CD4-positive, alpha-beta T cell treated with Interleukin-6 for 4 hours (primary cell): ENCODE results near the gene CCDC191.

Experiments used
- DNase-seq: peaks from one replicate; pipeline ENCODE4 v3.0.0-alpha.2; 2020; ENCODE audit warnings: mixed read lengths

CCDC191 gene

DNA sequence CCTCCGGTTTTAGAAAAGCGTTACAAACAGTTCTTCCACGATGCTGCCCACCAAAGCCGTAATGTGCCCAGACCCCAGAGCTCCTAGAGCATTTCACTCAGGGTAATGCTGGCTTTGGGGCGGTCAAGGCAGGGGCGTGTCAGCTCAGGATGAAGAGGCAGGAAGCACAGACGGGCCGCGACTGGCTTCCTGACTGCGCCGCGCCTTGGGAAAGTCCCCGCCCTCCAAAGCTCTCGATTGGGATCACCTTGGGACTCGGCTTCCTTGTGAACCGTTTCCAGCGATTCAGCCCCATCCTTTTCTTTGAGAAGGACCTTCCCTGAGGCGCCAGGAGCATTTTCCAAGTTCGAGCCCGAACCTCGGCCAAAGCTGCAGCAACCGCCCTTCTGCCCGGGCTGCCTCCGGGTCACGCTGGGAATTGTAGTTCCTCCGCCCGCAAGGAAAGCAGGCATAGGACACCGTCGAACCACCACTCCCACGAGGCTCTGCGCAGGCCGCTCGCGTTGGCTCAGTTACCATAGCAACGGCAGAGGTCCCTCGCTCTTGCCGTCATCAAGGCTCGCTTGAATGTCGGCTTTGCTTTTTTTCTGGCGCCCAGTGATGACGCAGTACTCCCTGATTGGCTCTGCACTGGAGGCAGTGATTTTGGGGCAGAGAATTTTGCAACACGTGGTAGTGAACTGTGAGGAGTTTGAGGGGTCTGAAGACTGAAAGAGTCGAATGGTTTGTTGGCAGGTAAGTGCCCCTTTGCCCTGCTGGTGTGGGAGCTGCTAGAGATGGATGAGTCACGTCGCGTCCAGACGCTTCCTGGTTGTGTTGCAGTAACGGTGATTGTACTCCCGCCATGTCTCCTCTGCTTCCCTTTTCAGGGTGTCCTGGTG lies at the start of gene CCDC191, which contains the start of gene QTRT2:
TSS of gene CCDC191 (minus strand) at position 397 of the 881 bp plus-strand sequence. CDS start at position 337, 60 bp downstream.
TSS of gene QTRT2 (plus strand) at position 608 of the 881 bp plus-strand sequence. CDS start 8,521 bp downstream, outside the sequence.
- DNase-seq: peak; percentile 97

- DNase-seq: no peak
Measured at GRCh38 chr3:114104414-114104813, 48.1 kb upstream of the CCDC191 start.

- no peak for DNase-seq
Measured at GRCh38 chr3:114103858-114104257, 47.5 kb upstream of the CCDC191 start.

DNA sequence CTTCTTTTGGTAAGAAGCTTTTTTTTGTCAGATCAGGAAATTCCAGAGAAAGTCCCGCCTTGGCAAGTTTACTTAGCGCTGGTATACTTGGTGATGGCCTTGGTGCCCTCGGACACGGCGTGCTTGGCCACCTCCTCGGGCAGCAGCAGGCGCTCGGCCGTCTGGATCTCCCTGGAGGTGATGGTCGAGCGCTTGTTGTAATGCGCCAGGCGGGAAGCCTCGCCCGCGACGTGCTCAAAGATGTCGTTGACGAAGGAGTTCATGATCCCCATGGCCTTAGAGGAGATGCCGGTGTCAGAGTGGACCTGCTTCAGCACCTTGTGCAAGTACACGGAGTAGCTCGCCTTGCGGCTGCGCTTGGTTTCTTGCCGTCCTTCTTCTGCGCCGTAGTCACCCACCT lies 46.9 kb upstream of the CCDC191 start:
- DNase-seq: no peak

- no peak for DNase-seq
Measured at GRCh38 chr3:114101101-114101500, 44.8 kb upstream of the CCDC191 start.

DNA sequence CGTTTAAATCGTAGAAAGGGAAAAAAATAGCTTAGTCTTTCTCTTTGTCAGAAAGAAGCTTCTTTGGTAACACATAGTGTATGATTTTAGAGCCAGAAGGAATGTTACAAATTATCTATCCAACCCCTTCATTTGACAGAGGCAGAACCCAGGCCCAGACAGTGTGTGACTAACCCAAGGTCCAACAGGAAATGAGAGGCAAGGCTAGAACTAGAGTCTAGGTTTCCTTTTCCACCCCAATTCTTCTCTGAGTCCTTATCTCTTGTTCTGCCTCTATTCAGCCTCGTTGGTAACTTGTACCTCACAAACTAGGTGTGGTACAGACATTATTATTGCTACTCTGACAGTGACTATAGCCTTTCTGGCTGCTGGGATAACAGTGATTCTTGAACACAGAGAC lies 39.5 kb upstream of the CCDC191 start:
- no peak for DNase-seq

DNA sequence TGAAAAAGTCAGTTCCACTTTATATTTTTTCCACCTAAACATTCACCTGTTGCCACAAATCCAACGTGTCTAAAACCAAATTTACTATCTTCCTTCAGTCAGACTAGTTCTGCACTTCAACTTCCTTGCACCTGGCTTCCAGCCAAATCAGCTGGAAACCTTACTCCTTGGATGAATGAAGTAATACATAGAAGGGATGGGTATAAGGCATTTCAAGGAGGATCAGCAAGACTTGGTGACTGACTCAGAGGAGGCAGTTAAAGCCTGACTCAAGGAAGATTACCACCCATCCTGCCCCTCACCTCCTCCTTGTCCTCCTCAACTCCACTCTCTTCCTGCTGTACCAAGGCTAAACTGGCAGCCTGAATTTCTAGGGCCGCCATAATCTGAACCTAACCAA lies 37.3 kb upstream of the CCDC191 start:
- no peak for DNase-seq

DNA sequence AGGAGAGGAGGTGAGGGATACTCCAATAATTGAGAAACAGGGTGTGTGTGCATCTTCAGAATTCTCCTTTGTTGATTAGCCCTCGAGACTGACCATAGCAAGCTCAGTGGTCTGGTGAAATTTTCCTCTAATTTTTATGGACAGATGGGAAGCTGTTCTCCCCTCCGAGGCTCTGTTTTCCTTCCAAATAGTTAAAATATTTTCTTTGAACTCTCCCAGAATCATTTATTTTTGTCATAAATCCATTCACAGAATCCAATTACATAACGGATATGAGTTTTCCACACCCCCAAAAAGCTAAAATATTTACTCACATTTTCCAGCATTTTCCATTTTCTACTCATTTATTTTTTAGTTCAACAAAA lies 36.7 kb upstream of the CCDC191 start:
- DNase-seq: no peak

GRCh38 chr3:114092151-114093015 lies 36.1 kb upstream of the CCDC191 start:
- DNase-seq: no peak

DNA sequence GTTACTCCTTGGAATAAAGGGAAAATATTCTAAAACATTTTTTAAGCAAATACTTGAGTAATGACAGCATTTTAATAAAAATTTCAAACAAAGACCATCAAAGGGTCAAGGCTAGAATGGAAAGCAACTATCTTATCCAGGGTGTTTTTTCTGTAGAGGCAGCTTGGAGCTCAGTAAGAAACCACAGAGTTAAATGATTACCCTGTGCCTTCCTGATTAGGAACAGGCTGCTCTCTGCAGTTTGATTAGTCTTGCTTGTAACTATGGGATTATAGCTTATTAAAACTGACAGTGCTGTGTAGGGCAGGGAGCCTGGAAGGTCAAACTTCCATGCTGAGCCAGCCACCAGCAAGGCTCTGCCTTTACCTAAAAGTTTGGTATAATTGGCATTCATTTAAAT lies 33.3 kb upstream of the CCDC191 start:
- DNase-seq: no peak

DNA sequence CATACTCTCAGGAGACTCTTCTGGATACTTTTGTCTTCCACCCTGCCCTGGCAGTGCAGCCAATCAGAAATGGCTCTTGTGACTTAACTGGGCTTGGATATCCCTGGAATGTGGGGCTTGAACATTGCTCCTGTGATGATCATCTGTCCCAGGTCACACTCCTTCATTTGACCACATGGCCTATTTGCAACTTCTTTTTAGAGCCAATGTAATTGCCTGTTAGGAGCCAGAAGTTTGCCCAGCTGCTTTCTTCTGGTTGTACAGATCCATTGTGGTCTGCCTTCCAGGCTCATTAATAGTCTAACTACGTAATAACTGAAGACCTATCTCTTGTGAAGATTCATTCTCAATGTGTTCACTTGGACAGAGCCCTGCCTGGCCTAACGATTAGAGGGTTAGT lies 30.0 kb upstream of the CCDC191 start:
- no peak for DNase-seq

DNA sequence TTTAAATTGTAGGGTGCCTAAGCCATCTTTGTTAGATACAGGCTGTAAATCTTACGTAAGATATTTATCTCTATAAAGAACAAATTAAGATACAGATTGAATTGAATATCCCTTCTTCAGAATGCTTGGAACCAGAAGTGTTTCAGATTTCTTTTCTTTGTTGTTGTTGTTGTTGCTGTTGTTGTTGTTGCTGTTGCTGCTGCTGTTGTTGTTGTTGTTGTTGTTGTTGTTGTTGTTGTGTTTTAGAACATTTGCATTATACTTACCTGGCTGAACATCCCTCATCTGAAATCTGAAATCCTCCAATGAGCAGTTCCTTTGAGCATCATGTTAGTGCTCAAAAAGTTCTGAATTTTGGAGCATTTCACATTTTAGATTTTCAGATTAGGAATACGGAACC lies 26.8 kb upstream of the CCDC191 start:
- no peak for DNase-seq

- DNase-seq: no peak
Measured at GRCh38 chr3:114081037-114081436, 24.7 kb upstream of the CCDC191 start.

DNA sequence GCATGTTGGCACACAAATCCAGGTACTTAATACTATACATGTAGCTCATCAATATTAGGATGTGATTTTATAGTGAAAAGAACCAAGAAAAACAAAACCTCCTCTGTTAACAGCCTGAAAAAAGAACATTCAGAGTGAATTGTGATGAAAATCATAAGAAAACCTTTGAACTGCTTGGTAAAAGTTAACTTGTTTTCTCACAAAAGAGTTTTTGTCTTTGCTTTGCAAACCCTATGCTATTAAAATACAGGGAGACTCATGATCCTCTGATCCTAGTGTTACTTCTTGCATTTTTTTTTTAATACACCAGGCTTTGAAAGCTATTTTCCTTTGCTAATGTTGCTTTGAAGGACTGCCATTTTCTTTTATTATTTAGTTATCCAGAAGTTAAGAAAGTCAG lies 23.9 kb upstream of the CCDC191 start:
- DNase-seq: no peak

GRCh38 chr3:114079761-114080160 lies 23.4 kb upstream of the CCDC191 start:
- no peak for DNase-seq

DNA sequence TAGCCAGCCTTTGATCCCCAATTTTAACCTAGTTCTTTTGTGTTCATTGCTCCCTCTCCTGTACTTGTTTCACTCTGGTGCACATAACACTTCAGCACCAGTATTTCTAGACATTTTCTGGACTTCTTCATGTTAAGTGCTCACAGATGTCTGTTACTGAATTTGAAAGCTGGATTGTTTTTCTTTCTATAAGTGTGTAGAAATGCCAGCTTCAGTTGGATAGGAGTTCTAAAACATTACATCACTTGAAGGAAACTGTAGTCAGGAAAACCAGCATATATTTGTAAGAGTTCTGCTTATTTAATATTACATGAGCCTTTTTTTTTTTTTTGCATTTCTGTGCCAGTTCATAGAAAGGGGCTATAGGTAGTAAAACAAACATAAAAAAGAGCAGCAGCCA lies 21.8 kb upstream of the CCDC191 start:
- no peak for DNase-seq

DNA sequence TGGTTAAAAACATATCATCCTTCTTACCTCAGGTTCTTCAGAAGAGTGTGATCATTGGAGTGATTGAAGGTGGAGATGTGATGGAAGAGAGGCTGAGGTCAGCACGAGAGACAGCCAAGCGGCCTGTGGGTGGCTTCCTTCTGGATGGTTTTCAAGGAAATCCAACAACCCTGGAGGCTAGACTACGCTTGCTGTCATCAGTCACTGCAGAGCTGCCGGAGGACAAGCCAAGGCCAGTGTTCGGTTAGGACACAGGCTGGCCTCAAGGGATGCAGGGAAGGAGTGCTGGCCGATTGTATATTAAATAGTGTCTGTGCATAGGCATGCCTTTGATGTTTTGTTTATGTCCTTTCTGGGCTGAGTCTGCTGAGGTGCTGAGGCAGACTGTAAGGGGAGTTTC lies 20.4 kb upstream of the CCDC191 start:
- no peak for DNase-seq

GRCh38 chr3:114071786-114072185 lies 15.5 kb upstream of the CCDC191 start:
- no peak for DNase-seq

- DNase-seq: no peak
Measured at GRCh38 chr3:114068336-114068735, 12.0 kb upstream of the CCDC191 start.

- no peak for DNase-seq
Measured at GRCh38 chr3:114067804-114068203, 11.5 kb upstream of the CCDC191 start.

DNA sequence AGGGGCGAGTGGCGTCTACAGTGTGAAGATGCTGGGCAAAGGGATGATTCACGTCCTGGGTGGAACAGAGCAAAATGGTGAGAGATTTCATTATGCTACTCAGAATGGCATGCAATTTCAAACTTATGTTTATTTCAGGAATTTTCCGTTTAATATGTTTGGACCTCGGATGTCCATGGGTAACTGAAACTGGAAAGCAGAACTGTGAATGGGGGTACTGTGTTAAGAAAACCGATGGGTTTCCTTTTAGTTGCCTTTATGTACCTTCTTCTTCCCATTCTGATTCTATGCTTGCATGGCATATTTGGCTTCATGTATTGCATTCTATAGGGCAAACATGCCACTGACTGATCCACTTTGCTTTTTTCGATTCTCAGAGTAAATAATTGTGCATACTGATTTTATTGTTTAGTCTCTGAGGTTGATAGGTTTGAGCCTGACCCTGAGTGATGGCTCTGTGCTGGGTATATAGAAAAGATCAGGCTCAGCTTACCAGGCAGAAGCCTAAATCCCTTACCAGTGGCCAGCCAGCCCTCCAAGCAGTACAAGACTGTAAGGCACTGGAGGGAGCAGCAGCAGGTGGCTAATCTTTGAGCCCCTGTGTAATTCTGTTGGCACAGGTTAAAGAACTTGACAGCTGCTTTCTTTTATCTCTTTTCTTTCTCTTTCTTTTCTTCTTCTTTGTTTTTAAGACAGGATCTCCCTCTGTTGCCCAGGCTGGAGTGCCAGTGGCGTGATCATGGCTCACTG lies 4.8 kb upstream of the CCDC191 start:
- DNase-seq: no peak

- DNase-seq: no peak
Measured at GRCh38 chr3:114058646-114059045, 2.3 kb upstream of the CCDC191 start.

GRCh38 chr3:114057011-114057347 lies 653 bp upstream of the CCDC191 start:
- DNase-seq: no peak
